ENCODE results near the gene BACH2.

DNA sequence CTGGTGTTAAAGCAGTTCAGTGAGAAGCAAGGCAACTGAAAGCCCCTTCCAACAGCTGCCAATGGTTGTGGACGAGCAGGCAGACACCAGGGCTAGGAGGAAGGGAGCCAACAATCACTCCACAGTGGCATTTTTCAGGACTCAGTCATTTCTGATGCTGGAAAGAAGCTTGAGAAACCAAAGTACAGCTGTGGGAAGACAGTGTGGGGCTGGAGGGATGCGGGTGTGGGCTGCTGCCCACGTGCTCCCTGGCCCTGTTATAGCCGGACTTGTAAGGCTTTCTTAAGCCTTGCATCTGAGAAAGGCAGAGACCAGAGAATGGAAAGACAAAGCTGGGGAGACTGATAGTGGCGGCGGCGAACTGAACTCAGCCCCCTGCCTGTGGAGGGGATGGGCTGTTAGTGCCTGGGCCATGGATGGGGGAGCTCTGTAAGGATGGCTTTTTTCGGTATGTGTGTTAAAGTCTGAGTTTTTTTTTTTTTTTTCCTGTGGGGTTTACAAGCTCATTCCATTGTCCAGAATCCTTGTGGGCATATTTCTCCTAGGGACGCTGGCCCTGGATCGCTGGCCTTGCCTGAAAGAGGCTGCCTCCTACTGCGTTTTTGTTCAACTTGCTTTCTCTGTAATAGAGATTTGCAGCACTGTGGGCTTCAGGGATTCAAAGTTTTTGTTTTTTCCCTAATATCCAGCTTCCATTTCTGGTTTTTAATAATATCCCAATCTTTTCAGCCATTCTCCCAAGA, 310.7 kb downstream of the BACH2 start:
- TF ChIP-seq, protein P1, sequence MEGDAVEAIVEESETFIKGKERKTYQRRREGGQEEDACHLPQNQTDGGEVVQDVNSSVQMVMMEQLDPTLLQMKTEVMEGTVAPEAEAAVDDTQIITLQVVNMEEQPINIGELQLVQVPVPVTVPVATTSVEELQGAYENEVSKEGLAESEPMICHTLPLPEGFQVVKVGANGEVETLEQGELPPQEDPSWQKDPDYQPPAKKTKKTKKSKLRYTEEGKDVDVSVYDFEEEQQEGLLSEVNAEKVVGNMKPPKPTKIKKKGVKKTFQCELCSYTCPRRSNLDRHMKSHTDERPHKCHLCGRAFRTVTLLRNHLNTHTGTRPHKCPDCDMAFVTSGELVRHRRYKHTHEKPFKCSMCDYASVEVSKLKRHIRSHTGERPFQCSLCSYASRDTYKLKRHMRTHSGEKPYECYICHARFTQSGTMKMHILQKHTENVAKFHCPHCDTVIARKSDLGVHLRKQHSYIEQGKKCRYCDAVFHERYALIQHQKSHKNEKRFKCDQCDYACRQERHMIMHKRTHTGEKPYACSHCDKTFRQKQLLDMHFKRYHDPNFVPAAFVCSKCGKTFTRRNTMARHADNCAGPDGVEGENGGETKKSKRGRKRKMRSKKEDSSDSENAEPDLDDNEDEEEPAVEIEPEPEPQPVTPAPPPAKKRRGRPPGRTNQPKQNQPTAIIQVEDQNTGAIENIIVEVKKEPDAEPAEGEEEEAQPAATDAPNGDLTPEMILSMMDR (conservative IDR thresholded peaks at IDR 0.05) = no peak
- no peak for TF ChIP-seq ZFX (IDR thresholded peaks at IDR 0.05)

All from C4-2B (cell line).